NCI-H226 (cell line): Measurements from ENCODE around the gene SORL1.

Experiments
- DNase-seq: peaks from one replicate; pipeline ENCODE4 v3.0.0-alpha.2; 2015

SORL1 gene

GRCh38 chr11:121431820-121432526, 20.1 kb upstream of the SORL1 start:
- no peak for DNase-seq

GRCh38 chr11:121435132-121435531, 17.0 kb upstream of the SORL1 start:
- DNase-seq = no peak

GRCh38 chr11:121435551-121436511, 16.3 kb upstream of the SORL1 start:
- DNase-seq = no peak

DNA sequence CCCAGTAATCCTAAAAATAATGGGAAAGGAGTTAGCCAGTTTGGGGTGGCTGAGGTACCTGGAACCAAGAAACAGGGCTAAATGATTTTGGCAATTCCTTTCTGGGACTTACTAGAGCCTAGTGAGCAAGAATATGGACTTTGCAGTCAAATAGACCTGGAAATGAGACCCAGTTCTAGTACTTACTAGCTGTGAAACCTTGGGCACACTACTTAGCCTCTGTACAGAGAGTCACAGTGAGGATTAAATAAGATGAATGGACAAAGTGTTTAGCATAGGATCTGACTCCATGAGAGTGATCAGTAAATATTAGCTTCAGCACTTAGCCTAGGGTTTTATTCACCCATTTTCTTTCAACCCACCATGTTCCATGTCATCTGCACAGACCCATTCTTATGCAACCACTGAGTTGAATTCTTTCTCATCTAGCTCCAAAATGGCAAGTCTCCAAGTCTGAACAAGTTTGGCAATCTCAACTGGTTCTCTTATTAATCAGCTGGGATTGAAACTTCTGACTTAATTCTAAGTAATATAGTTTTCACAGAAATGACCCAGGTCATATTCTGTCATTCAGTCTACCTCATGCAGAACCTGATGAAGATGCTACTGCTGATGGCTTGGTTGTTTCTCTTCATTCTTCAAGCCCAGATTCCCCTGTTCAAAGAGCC, 15.0 kb upstream of the SORL1 start:
- DNase-seq = no peak

- no peak for DNase-seq
These were observed 14.4 kb upstream of the SORL1 start for GRCh38 chr11:121437686-121438078.

GRCh38 chr11:121439337-121439736, 12.8 kb upstream of the SORL1 start:
- DNase-seq = no peak

- DNase-seq = no peak
These were observed 12.4 kb upstream of the SORL1 start for GRCh38 chr11:121439759-121440158.

GRCh38 chr11:121441521-121441920, 10.6 kb upstream of the SORL1 start:
- no peak for DNase-seq

GRCh38 chr11:121443688-121444275, 8.3 kb upstream of the SORL1 start:
- no peak for DNase-seq

GRCh38 chr11:121444526-121444925, 7.6 kb upstream of the SORL1 start:
- no peak for DNase-seq

DNA sequence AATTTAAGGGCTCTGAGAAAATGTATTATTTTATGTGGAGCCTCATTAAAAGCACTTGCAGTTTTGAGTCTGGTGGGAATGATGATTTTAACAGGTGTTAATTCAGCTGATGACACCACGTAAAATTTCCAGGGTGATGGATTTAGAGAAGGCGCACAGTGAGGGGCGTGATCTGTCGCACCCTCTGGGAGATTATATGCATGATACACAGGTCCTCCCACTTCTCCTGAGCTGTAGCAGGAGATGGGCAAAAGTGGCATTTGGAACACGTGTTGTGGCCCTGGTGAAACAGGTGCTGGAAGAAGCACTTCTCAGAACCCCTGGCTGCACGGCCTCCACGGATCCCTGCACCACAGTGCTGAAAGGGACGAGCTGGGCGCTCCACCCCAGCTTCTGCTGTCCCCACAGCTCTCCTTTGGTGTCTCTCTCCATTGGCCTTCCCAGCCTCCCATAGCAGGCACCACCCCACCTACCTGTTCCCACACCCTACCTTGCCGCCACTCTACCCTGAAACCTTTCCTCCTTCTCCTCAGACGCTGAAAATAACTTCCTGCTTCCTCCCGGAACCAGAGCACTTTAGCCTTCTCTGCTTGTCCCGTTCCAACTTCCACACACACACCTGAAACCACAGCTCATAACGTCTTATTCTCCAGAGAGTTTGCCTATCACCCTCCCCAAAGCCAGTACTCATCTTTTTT, 6.9 kb upstream of the SORL1 start:
- DNase-seq = no peak

DNA sequence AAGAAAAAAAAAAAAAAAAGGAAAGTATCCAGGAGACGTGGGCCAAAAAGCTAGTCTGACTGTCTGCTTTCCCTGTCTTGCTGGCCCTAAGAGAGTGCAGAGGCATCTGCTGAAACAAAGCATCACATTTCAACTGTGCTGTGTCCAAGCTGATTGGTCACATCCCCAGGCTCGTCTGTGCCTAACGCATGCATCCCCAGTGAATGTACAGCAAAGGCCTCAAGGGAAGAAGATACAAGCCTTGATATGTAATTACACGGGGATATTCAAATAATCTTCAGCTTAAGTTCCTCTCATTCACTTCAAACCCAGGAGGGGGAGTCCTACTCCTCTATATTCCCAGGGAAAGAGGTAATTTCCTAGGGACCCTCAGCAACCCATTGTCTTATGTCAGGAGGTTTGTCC, 5.4 kb upstream of the SORL1 start:
- DNase-seq = no peak

DNA sequence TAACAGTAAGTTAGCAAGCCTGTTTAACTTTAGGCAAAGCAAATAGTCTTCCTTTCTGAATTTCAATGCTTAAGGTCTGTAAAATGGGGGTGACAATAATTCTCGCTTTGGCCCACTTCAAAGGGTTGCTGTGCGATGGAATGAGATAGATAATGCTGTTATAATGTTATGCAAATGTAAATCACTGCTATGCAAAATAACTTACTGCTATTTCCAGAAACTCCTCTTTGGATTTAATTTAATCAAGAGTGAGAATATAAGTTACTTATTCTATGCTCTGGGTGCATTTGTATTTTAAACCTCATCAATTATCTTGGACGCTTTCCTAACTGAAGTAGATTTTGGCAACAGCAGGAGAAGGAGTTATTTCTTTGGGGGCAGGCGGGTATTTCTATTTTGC, 4.1 kb upstream of the SORL1 start:
- no peak for DNase-seq

- DNase-seq = no peak
These were observed 3.6 kb upstream of the SORL1 start for GRCh38 chr11:121448431-121448941.

GRCh38 chr11:121449123-121449522, 3.0 kb upstream of the SORL1 start:
- no peak for DNase-seq

DNA sequence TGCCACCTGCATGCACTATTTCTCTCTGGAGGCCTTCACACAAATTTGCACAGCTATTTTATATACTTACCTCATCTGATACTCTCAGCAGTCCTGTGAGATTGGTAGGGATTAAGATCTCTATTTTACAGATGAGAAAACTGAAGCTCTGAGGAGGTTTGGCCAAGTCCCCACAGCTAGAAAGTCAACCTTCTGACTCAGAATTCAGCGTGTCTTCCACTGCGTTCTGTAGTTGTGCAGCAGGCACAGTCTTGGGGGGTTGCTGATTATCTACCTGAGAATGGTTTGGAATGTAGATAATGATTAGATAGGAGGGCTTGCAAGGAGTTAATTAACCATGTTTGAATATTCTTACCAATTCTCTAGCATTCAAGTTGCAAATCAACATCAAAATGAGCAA, 2.5 kb upstream of the SORL1 start:
- DNase-seq = no peak

- no peak for DNase-seq
These were observed 1.7 kb upstream of the SORL1 start for GRCh38 chr11:121450401-121450800.

DNA sequence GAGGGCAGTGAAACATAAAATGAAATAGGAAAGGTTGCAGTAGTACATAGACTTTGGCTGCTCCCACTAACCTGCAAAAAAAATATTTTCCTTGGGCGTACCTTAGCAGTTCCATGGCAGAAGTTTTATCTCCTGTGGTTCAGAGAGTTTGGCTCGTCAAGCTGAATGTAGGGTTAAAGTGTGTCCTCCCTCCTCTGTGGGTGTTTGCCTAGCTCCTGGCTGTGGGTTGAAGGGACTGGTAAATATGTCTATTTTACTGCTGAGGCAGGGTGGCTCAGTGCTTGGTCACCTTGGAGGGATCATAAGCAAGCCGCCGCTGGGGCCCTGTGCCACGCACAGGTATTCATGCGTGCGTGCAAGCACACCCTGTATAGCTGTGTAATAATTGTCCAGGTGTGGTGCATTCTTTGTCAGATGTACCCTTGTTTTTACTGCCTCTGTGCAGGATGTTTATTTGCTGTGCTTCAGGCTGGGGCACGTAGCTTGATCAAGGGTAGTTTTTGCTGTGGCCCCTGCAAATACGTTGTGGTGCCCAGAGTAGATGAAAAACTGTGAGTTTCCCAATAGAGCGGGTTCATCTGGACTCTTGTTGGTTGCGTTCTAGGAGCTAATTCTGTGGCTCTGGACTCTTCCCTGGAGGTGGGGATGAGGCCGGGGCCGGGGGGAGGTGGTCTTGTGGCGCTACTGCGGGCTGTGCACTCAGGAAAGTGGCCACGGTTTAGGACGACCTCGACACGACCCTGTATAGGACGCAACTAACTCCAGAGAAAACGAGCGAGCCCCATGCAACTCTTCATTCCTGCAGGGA, 732 bp upstream of the SORL1 start:
- no peak for DNase-seq

GRCh38 chr11:121452609-121453150, 566 bp downstream of the SORL1 start, which contains the start of gene SORL1-AS1:
Gene SORL1-AS1 (minus strand): TSS chr11:121452967.
- DNase-seq = no peak

DNA sequence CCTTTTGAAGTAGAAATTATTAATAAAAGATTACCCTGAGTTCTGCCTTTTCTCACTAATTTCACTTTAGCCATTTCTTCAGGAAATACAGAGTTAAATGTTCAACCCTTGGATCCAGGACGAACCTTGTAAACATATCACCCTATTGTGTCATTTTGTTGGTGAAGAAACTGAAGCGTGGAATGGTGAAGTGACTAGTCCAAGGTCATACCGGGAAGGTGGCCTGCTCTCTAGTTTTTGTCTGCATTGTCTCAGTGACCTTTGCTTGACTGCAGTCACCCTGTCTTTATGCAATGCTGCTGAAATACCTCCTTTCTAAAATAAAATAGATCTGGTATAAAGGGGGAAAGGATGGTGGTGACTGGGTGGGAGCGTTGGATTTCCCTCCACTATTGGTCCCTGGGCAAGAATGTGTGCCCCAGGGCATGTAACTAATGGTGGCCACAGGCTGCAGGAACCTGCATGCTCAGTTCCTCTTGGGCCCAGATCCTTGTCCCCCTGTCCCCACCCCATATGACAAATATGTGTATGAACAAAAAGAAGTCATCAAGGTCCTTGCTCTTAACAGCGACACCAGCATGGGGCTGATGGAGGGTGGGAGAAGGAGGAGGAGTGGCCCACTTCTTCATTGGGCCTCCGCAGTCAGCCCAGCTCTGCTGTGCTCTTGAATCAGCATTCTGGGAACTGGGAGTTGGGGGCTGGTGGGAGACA, 1.6 kb downstream of the SORL1 start:
- DNase-seq = no peak
